DND-41 (cell line): ENCODE results near the gene TNIK.

Experiments used
- ATAC-seq: fragments of 200-7000 bp; cut with Tn5 transposase; 3 replicates; pipeline ENCODE4 v1.9.1; 2021; ENCODE audit warnings: low read depth; ENCODE audit not compliant: insufficient read depth
- DNase-seq: peaks from one replicate; pipeline ENCODE4 v3.0.0-alpha.2; 2020
- H2AFZ ChIP-seq: 2 replicates; pipeline ENCODE4 v1.6.0; 2012; ENCODE audit warnings: low read depth, low read length
- H3K27ac ChIP-seq: 2 replicates; pipeline ENCODE4 v1.5.1; 2012; ENCODE audit warnings: low read length, inconsistent platforms
- H3K27me3 ChIP-seq: fragments of 200-600 bp; sonication (generic); 2 replicates; pipeline ENCODE4 v1.6.0; 2012; ENCODE audit warnings: low read length, mild to moderate bottlenecking, inconsistent platforms; ENCODE audit not compliant: insufficient read depth, poor library complexity
- H3K36me3 ChIP-seq: 2 replicates; pipeline ENCODE4 v1.5.1; 2012; ENCODE audit warnings: low read length, inconsistent platforms; ENCODE audit not compliant: insufficient read depth
- H3K4me1 ChIP-seq: 2 replicates; pipeline ENCODE4 v1.5.1; 2012; ENCODE audit warnings: mild to moderate bottlenecking, low read length; ENCODE audit not compliant: insufficient read depth
- H3K4me2 ChIP-seq: 2 replicates; pipeline ENCODE4 v1.6.0; 2012; ENCODE audit warnings: mild to moderate bottlenecking, moderate library complexity, low read length, inconsistent platforms; ENCODE audit not compliant: insufficient read depth
- H3K4me3 ChIP-seq, 2 experiments: fragments of 200-600 bp in 1 of 2; shearing (Covaris generic) in 1 of 2; 2 replicates each; pipeline ENCODE4 v1.5.1; 2012 to 2016; ENCODE audit warnings: inconsistent platforms in 2 of 2, low read length in 2 of 2, mild to moderate bottlenecking in 2 of 2, low read depth in 1 of 2, moderate library complexity in 1 of 2
- H3K79me2 ChIP-seq: 2 replicates; pipeline ENCODE4 v1.6.0; 2012; ENCODE audit warnings: low read length, inconsistent platforms; ENCODE audit not compliant: insufficient read depth
- H3K9ac ChIP-seq: 2 replicates; pipeline ENCODE4 v1.6.0; 2012; ENCODE audit warnings: low read depth, mild to moderate bottlenecking, inconsistent platforms, low read length, moderate library complexity
- H3K9me3 ChIP-seq: 2 replicates; pipeline ENCODE4 v1.5.1; 2012; ENCODE audit warnings: low read length, moderate library complexity, mild to moderate bottlenecking, inconsistent platforms; ENCODE audit not compliant: insufficient read depth, severe bottlenecking
- H4K20me1 ChIP-seq: 2 replicates; pipeline ENCODE4 v1.6.0; 2012; ENCODE audit warnings: low read length; ENCODE audit not compliant: insufficient read depth
- EZH2 ChIP-seq: IDR thresholded peaks from 3 replicates; pipeline ENCODE4 v1.6.1; 2012; ENCODE audit warnings: borderline replicate concordance, low read depth, mild to moderate bottlenecking, moderate library complexity, low read length, inconsistent platforms; ENCODE audit not compliant: severe bottlenecking
- TF ChIP-seq, protein P1 (sequence below): IDR thresholded peaks from 2 replicates; pipeline ENCODE4 v1.5.1; 2012; ENCODE audit warnings: borderline replicate concordance, low read length, moderate library complexity, mild to moderate bottlenecking; ENCODE audit not compliant: poor library complexity, severe bottlenecking; ENCODE audit errors: extremely low read depth

Gene TNIK

DNA sequence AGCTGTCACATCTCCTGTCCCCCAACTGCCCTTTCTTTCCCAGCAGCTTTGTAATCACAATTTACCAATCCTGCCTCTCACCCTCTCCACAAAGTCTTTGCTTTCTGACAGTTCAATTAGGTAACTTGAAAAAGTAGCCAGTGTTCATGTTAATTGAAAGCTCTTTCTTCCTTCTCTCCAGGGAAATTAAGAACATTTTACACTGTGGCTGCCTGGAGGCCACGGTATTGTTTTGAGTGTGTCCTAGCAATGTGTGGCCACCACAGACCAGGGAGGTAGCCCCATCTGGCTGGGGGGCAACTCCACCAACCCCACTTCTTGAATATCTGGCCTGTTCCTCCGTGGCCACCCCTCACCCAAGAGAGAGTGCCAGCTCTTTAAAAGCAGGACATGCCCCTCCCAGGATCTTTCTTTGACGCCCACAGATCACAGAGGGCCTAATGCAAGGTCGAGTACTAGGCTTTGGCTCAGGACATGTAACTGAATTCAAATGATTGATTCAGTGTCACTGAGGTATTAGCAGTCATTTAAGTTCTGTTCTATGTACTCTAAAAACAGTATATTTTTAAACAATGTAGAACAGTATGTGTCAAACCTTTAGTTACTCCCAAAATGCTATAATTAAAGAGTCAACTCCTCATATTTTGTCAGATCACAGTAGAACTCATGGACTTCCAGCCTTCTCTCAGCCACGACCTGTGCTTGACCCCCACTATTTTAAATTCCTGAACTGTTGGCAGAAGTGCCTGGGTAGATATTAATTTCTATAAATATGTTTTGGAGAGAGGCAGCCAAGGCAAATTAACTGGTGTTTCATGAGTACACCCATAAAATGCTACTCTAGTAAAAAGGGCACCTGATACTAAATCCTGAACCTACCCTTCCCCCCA, 164.5 kb downstream of the TNIK start:
- TF ChIP-seq, protein P1, sequence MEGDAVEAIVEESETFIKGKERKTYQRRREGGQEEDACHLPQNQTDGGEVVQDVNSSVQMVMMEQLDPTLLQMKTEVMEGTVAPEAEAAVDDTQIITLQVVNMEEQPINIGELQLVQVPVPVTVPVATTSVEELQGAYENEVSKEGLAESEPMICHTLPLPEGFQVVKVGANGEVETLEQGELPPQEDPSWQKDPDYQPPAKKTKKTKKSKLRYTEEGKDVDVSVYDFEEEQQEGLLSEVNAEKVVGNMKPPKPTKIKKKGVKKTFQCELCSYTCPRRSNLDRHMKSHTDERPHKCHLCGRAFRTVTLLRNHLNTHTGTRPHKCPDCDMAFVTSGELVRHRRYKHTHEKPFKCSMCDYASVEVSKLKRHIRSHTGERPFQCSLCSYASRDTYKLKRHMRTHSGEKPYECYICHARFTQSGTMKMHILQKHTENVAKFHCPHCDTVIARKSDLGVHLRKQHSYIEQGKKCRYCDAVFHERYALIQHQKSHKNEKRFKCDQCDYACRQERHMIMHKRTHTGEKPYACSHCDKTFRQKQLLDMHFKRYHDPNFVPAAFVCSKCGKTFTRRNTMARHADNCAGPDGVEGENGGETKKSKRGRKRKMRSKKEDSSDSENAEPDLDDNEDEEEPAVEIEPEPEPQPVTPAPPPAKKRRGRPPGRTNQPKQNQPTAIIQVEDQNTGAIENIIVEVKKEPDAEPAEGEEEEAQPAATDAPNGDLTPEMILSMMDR, result no peak
- TF ChIP-seq EZH2, result no peak
- Histone ChIP-seq H3K4me3 (no peak overlapping the region), H4K20me1 (no peaks in the 10 kb centered on the region), H3K27ac (no peak overlapping the region), H3K9ac (no peak overlapping the region), H3K27me3 (no peaks in the 10 kb centered on the region), H3K4me2 (no peak overlapping the region), H3K36me3 (no peaks in the 10 kb centered on the region), H3K9me3 (no peaks in the 10 kb centered on the region), H3K79me2 (no peaks in the 10 kb centered on the region), H3K4me1 (no peaks in the 10 kb centered on the region), H2AFZ (no peak overlapping the region)
- DNase-seq (no peak), ATAC-seq (no peak)

DNA sequence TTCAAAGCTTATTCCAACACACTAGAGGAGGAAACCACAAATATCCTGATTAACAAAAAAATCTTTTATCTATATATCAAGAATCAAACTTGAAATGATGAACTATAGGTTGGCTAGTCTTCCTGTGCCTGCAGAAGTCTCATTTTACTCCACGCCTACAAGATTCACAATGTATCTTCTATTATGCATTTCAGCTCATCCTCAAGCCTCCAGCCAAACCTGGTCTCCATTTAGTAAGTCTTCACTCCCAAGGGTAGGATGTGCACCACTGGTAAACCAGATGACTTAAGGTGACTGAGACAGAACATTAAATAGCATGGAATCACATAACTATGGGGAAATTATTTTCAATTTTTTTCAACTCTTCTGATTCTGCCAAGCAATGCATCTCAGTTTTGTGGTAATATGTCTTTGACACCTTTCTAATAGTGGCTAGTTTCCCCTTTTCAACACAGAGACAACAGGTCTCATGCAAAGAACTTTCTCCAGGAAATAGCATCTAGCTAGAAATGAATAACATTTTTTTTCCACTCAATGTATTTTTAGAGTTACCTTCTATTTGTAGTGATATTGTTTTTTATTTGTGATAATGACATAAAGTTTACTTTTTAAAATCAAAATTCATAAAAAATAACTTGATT, 166.9 kb downstream of the TNIK start:
- DNase-seq (no peak), ATAC-seq (no peak)
- H3K4me2 ChIP-seq, result no peak overlapping the region
- H4K20me1 ChIP-seq, result no peaks in the 10 kb centered on the region
- H3K4me1 ChIP-seq, result no peaks in the 10 kb centered on the region
- H2AFZ ChIP-seq, result no peak overlapping the region
- H3K9ac ChIP-seq, result no peak overlapping the region
- no peak for TF ChIP-seq EZH2
- TF ChIP-seq, protein P1, result no peak
- no peak overlapping the region for H3K27ac ChIP-seq
- no peak overlapping the region for H3K4me3 ChIP-seq
- no peaks in the 10 kb centered on the region for H3K9me3 ChIP-seq
- no peaks in the 10 kb centered on the region for H3K79me2 ChIP-seq
- H3K36me3 ChIP-seq, result no peaks in the 10 kb centered on the region
- H3K27me3 ChIP-seq, result no peaks in the 10 kb centered on the region

DNA sequence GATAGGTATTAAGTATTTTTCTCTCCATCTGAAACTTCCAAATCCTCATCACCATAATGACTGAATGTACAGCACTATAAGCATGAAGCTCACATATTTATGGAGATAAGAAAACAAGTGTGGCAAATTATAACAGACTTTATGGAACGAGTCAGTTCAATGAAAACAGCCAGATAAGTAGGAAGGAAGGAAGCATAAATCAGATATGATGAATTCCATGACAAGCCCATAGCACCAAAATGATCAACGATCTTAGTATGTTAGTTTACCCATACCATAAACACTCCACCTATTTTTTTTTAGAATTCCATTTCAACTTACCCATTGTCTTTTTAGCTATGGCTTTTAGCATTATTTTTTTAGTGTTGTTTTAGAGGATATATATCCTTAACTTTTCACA, 169.5 kb downstream of the TNIK start:
- Histone ChIP-seq H3K4me1 (no peaks in the 10 kb centered on the region), H3K36me3 (no peaks in the 10 kb centered on the region), H3K4me3 (no peak overlapping the region), H3K79me2 (no peaks in the 10 kb centered on the region), H3K9ac (no peak overlapping the region), H3K27ac (no peak overlapping the region), H2AFZ (no peak overlapping the region), H3K9me3 (no peaks in the 10 kb centered on the region), H3K4me2 (no peak overlapping the region), H4K20me1 (no peaks in the 10 kb centered on the region), H3K27me3 (no peaks in the 10 kb centered on the region)
- no peak for ATAC-seq
- no peak for DNase-seq
- TF ChIP-seq, protein P1, result no peak
- no peak for TF ChIP-seq EZH2
